Neural cell (in vitro differentiated cells): ENCODE data around the gene UBQLNL. TPM values are rescaled to one million over a fixed set of nuclear protein-coding genes. Genes with fewer than 3 reads are reported as not detected.
A peak's percentile ranks its signal among the peaks of the same experiment; 100 is the strongest.

ENCODE experiments used
- H2AFZ ChIP-seq: fragments of 200-600, 300-800 bp; sonication (generic), shearing (Covaris generic); 2 replicates; pipeline ENCODE4 v1.6.0; 2014; ENCODE audit warnings: low read depth, mild to moderate bottlenecking, antibody characterized with exemption, low read length, moderate library complexity
- H3F3A ChIP-seq: fragments of 200-600 bp; shearing (Covaris generic); 2 replicates; pipeline ENCODE4 v1.6.1; 2016; ENCODE audit warnings: mild to moderate bottlenecking, moderate library complexity, mixed read lengths, antibody characterized with exemption, low read length; ENCODE audit not compliant: insufficient read depth, poor library complexity, severe bottlenecking
- H3K27ac ChIP-seq: fragments of 200-600, 300-800 bp; sonication (generic), shearing (Covaris generic); 2 replicates; pipeline ENCODE4 v1.5.1; 2014; ENCODE audit warnings: mild to moderate bottlenecking, low read length, moderate library complexity
- H3K27me3 ChIP-seq: fragments of 300-800, 200-600 bp; sonication (generic), shearing (Covaris generic); 2 replicates; pipeline ENCODE4 v1.6.0; 2014; ENCODE audit warnings: mild to moderate bottlenecking, low read depth, low read length, moderate library complexity; ENCODE audit not compliant: insufficient read depth
- H3K36me3 ChIP-seq: fragments of 300-800, 200-600 bp; sonication (generic), shearing (Covaris generic); 2 replicates; pipeline ENCODE4 v1.5.1; 2014; ENCODE audit warnings: mild to moderate bottlenecking, antibody characterized with exemption, low read length, moderate library complexity; ENCODE audit not compliant: insufficient read depth
- H3K4me2 ChIP-seq: fragments of 300-800, 200-600 bp; sonication (generic), shearing (Covaris generic); 2 replicates; pipeline ENCODE4 v1.6.0; 2014; ENCODE audit warnings: mild to moderate bottlenecking, low read length
- H3K4me3 ChIP-seq: fragments of 300-800, 200-600 bp; sonication (generic), shearing (Covaris generic); 2 replicates; pipeline ENCODE4 v1.5.1; 2014; ENCODE audit warnings: mild to moderate bottlenecking, low read length, moderate library complexity
- H3K79me2 ChIP-seq: fragments of 200-600 bp; shearing (Covaris generic); replicated peaks from 2 replicates; pipeline ENCODE4 v1.6.0; 2014; ENCODE audit warnings: mild to moderate bottlenecking, low read length, moderate library complexity; ENCODE audit not compliant: insufficient read depth
- H3K9ac ChIP-seq: fragments of 300-800, 200-600 bp; sonication (generic), shearing (Covaris generic); 2 replicates; pipeline ENCODE4 v1.6.1; 2016; ENCODE audit warnings: mild to moderate bottlenecking, low read length, mixed read lengths
- H3K9me2 ChIP-seq: fragments of 200-600 bp; shearing (Covaris generic); 2 replicates; pipeline ENCODE4 v1.6.1; 2016; ENCODE audit warnings: mild to moderate bottlenecking, low read length, mixed read lengths; ENCODE audit not compliant: insufficient read depth
- H3K9me3 ChIP-seq: fragments of 200-600, 300-800 bp; sonication (generic), shearing (Covaris generic); 2 replicates; pipeline ENCODE4 v1.6.1; 2016; ENCODE audit warnings: mild to moderate bottlenecking, mixed run types, low read length, moderate library complexity, mixed read lengths
- H4K20me1 ChIP-seq: fragments of 200-600 bp; shearing (Covaris generic); 2 replicates; pipeline ENCODE4 v1.6.1; 2016; ENCODE audit warnings: mild to moderate bottlenecking, mixed run types; ENCODE audit not compliant: insufficient read depth
- EZH2 ChIP-seq: fragments of 200-600, 300-800 bp; shearing (Covaris generic), sonication (generic); IDR thresholded peaks from 2 replicates; pipeline ENCODE4 v1.6.1; 2014; ENCODE audit warnings: antibody characterized with exemption, low read length, borderline replicate concordance, mild to moderate bottlenecking; ENCODE audit not compliant: insufficient read depth, poor library complexity, severe bottlenecking
- MXI1 ChIP-seq: fragments of 450-650 bp; conservative IDR thresholded peaks from 2 replicates; pipeline ENCODE4 v1.6.1; 2014; ENCODE audit warnings: antibody characterized with exemption, mild to moderate bottlenecking; ENCODE audit not compliant: poor library complexity, severe bottlenecking
- POLR2AphosphoS5 ChIP-seq: IDR thresholded peaks from 2 replicates; pipeline ENCODE4 v1.6.1; 2012
- RAD21 ChIP-seq: fragments of 450-650 bp; conservative IDR thresholded peaks from 2 replicates; pipeline ENCODE4 v1.6.1; 2014; ENCODE audit warnings: antibody characterized with exemption, mild to moderate bottlenecking, moderate library complexity
- SMC3 ChIP-seq: fragments of 450-650 bp; conservative IDR thresholded peaks from 2 replicates; pipeline ENCODE4 v1.6.1; 2014; ENCODE audit warnings: antibody characterized with exemption, mild to moderate bottlenecking, moderate library complexity; ENCODE audit not compliant: poor library complexity
- TAF1 ChIP-seq: IDR thresholded peaks from 2 replicates; pipeline ENCODE4 v1.6.1; 2012; ENCODE audit warnings: low read depth
- polyA plus RNA-seq: library from polyadenylated mRNA; depleted of rRNA; stranded (reverse); fragments of >200 nt; gene quantifications from 2 replicates; pipeline ENCODE4 v1.2.3, GENCODE V29; 2014
- TF ChIP-seq, protein P1 (sequence below): fragments of 450-650 bp; IDR thresholded peaks from 2 replicates; pipeline ENCODE4 v1.5.1; 2014; ENCODE audit warnings: antibody characterized with exemption, mild to moderate bottlenecking, moderate library complexity; ENCODE audit not compliant: poor library complexity, severe bottlenecking
- TF ChIP-seq, protein P2 (sequence below): IDR thresholded peaks from 2 replicates; pipeline ENCODE4 v1.6.1; 2012; ENCODE audit warnings: borderline replicate concordance

UBQLNL gene
- polyA plus RNA-seq, 1 donor from 2014 or later = not detected

DNA sequence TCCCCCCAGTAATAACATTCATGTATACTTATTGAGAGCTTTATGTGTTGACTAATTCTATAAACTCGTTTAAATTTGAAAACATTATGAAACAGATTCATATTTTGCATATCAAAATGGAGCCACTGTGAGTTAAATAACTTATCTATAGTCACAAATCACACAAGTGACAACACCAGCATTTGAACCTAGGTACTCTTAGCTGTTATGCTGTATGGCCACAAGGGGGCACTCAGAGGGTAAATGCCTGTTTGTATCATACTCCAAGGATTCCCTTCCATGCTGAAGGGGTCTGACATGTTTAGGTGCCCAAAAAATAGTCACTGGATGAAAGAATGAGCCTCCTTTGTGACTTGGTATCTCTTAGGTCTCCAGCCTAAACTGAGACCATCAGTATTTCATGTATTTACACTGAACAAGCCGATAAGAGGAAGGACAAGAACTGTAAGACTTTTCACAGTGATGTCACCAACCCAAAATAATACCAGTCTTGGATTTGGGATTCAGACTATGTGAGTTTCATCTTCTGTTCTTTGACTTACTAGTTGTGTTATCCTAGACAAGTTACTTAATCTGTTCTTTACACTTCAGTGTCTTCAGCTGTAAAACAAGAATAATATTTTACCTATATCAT is 40.2 kb downstream of the UBQLNL start:
- TF ChIP-seq MXI1 (no peak), RAD21 (peak; percentile 47), SMC3 (peak; percentile 64)
- TF ChIP-seq, protein P1, sequence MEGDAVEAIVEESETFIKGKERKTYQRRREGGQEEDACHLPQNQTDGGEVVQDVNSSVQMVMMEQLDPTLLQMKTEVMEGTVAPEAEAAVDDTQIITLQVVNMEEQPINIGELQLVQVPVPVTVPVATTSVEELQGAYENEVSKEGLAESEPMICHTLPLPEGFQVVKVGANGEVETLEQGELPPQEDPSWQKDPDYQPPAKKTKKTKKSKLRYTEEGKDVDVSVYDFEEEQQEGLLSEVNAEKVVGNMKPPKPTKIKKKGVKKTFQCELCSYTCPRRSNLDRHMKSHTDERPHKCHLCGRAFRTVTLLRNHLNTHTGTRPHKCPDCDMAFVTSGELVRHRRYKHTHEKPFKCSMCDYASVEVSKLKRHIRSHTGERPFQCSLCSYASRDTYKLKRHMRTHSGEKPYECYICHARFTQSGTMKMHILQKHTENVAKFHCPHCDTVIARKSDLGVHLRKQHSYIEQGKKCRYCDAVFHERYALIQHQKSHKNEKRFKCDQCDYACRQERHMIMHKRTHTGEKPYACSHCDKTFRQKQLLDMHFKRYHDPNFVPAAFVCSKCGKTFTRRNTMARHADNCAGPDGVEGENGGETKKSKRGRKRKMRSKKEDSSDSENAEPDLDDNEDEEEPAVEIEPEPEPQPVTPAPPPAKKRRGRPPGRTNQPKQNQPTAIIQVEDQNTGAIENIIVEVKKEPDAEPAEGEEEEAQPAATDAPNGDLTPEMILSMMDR = peak; percentile 56
- TF ChIP-seq, protein P2, sequence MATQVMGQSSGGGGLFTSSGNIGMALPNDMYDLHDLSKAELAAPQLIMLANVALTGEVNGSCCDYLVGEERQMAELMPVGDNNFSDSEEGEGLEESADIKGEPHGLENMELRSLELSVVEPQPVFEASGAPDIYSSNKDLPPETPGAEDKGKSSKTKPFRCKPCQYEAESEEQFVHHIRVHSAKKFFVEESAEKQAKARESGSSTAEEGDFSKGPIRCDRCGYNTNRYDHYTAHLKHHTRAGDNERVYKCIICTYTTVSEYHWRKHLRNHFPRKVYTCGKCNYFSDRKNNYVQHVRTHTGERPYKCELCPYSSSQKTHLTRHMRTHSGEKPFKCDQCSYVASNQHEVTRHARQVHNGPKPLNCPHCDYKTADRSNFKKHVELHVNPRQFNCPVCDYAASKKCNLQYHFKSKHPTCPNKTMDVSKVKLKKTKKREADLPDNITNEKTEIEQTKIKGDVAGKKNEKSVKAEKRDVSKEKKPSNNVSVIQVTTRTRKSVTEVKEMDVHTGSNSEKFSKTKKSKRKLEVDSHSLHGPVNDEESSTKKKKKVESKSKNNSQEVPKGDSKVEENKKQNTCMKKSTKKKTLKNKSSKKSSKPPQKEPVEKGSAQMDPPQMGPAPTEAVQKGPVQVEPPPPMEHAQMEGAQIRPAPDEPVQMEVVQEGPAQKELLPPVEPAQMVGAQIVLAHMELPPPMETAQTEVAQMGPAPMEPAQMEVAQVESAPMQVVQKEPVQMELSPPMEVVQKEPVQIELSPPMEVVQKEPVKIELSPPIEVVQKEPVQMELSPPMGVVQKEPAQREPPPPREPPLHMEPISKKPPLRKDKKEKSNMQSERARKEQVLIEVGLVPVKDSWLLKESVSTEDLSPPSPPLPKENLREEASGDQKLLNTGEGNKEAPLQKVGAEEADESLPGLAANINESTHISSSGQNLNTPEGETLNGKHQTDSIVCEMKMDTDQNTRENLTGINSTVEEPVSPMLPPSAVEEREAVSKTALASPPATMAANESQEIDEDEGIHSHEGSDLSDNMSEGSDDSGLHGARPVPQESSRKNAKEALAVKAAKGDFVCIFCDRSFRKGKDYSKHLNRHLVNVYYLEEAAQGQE = no peak
- Histone ChIP-seq H3K4me2 (no peak overlapping the region), H3K9ac (no peak overlapping the region), H3K79me2 (no peaks in the 10 kb centered on the region), H3K4me3 (no peak overlapping the region), H2AFZ (no peak overlapping the region), H3K27me3 (no peaks in the 10 kb centered on the region), H4K20me1 (no peaks in the 10 kb centered on the region), H3F3A (no peaks in the 10 kb centered on the region), H3K27ac (no peak overlapping the region), H3K9me3 (no peaks in the 10 kb centered on the region), H3K9me2 (no peaks in the 10 kb centered on the region), H3K36me3 (no peaks in the 10 kb centered on the region)

DNA sequence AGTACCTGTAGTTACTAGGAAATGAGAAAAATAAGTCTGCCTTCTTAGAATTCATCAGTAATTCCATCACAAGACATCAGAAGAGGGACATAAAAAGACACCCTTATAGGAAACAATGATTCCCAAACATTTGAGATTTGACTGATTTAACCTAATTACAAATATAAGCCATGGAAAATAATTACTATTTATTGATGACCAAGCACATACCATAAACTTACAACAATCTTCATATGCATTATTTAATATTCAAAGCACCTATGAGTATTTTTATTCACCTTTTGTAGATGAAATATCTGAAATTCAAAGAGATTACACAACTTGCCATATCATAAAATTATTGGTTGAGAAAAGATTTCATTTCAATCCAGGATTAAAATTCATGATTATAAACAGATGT is 42.6 kb downstream of the UBQLNL start:
- H3K9ac ChIP-seq = no peak overlapping the region
- no peaks in the 10 kb centered on the region for H3K79me2 ChIP-seq
- H3K4me2 ChIP-seq = no peak overlapping the region
- H4K20me1 ChIP-seq = no peaks in the 10 kb centered on the region
- H3F3A ChIP-seq = no peaks in the 10 kb centered on the region
- no peaks in the 10 kb centered on the region for H3K9me3 ChIP-seq
- no peak overlapping the region for H2AFZ ChIP-seq
- TF ChIP-seq EZH2 = no peak
- no peak for TF ChIP-seq POLR2AphosphoS5
- TF ChIP-seq, protein P2 = no peak
- no peak for TF ChIP-seq SMC3
- TF ChIP-seq TAF1 = no peak
- no peak for TF ChIP-seq MXI1
- no peak overlapping the region for H3K4me3 ChIP-seq
- H3K36me3 ChIP-seq = no peaks in the 10 kb centered on the region
- no peaks in the 10 kb centered on the region for H3K9me2 ChIP-seq
- H3K27ac ChIP-seq = no peak overlapping the region
- no peaks in the 10 kb centered on the region for H3K27me3 ChIP-seq
